ENCODE data around the gene LINS1. TPM values are rescaled to one million over a fixed set of nuclear protein-coding genes. Genes with fewer than 3 reads are reported as not detected.

LINS1 gene
- total and polyA plus RNA-seq, 2 donors (not counting 3 experiments of a cell fraction or from before 2014, with no cell fraction given), result 6.9 to 14.7 TPM

- Histone ChIP-seq H3K4me3 (replicated peaks in 1 of 3; ENCODE audit: insufficient read depth in 1 of 3, low read depth in 1 of 3, low read length in 3 of 3) (no peak overlapping the region), H3K4me1 (ENCODE audit: control insufficient read depth, extremely low read depth, insufficient read depth, low read length) (no peaks in the 10 kb centered on the region), H3K4me2 (ENCODE audit: insufficient read depth, low read length) (no peak overlapping the region), H3K9me3 (replicated peaks; ENCODE audit: control insufficient read depth, insufficient read depth, low read length) (no peaks in the 10 kb centered on the region), H3K36me3 (ENCODE audit: control insufficient read depth in 2 of 2, extremely low read depth in 1 of 2, insufficient read depth in 2 of 2, low read length in 2 of 2) (peaks cover 2 to 11% of the 10 kb centered on the region in 2 experiments), H3K27ac (ENCODE audit: insufficient read depth, low read depth, low read length) (no peak overlapping the region), H3K9me1 (replicated peaks; ENCODE audit: control insufficient read depth, extremely low read depth, insufficient read depth, low read length) (no peaks in the 10 kb centered on the region), H2AFZ (ENCODE audit: low read depth, low read length) (no peak overlapping the region), H3K79me2 (ENCODE audit: control insufficient read depth, insufficient read depth, low read length) (no peaks in the 10 kb centered on the region), H3K27me3 (ENCODE audit: control insufficient read depth in 2 of 2, insufficient read depth in 2 of 2, low read length in 2 of 2) (no peaks in the 10 kb centered on the region), H3K9ac (replicated peaks; ENCODE audit: extremely low read depth, insufficient read depth, low read length) (no peak overlapping the region), H4K20me1 (replicated peaks; ENCODE audit: control insufficient read depth, extremely low read depth, insufficient read depth, low read length) (no peaks in the 10 kb centered on the region)
- intact Hi-C loops (cut with micrococcal nuclease) (no loop called here), dilution Hi-C loops (cut with MboI; ENCODE audit: extremely low pct_ligation_motif_present, low sequenced_read_pairs) (no loop called here)
- no peak for DNase-seq (ENCODE audit: low read depth, low spot score)
- no peak for TF ChIP-seq POLR2AphosphoS5 (IDR thresholded peaks at IDR 0.05; ENCODE audit: insufficient read depth, low read depth, low read length)
- TF ChIP-seq JUN (IDR thresholded peaks at IDR 0.05; ENCODE audit: borderline replicate concordance, insufficient read depth, insufficient read length, low read depth), result no peak
- TF ChIP-seq EZH2 (IDR thresholded peaks at IDR 0.05; ENCODE audit: borderline replicate concordance, low read depth, low read length, severe bottlenecking), result no peak
- TF ChIP-seq MAX (IDR thresholded peaks at IDR 0.05; ENCODE audit: insufficient read depth, insufficient read length), result no peak
- TF ChIP-seq MYC (IDR thresholded peaks at IDR 0.05; ENCODE audit: low read depth, low read length), result no peak
- TF ChIP-seq FOS (IDR thresholded peaks at IDR 0.05; ENCODE audit: borderline replicate concordance, insufficient read depth, low read length), result no peak
- no peak for TF ChIP-seq CTCF (IDR thresholded peaks at IDR 0.05; ENCODE audit: extremely low read depth in 1 of 2, insufficient read depth in 1 of 2, low read depth in 1 of 2, low read length in 2 of 2)
- TF ChIP-seq POLR2A (IDR thresholded peaks at IDR 0.05; ENCODE audit: low read depth, low read length), result no peak
- no peak for TF ChIP-seq GATA2 (IDR thresholded peaks at IDR 0.05; ENCODE audit: insufficient read depth, insufficient read length, low read depth, low read length)
- no TSS peak for BruUV-seq (replicated peaks)
- FAIRE-seq, result no peak
- ChIA-PET POLR2A (no interaction called here), CTCF (interaction anchor here (1.1 kb wide), 1 partner anchor 219 kb away, joined by 3 read pairs; no protein-coding TSS in a partner anchor)
Observed at GRCh38 chr15:100569391-100569790, 32.6 kb downstream of the LINS1 start.

Measured in endothelial cell of umbilical vein (primary cell).